HG03097 (cell line): ENCODE results near the gene SLC16A13.
"Not testable (repeated sequence)": the region's sequence is repeated elsewhere in the genome, so short reads cannot be mapped to it uniquely, and the experiment has no call there.

Experiments
- ATAC-seq: cut with Tn5 transposase; IDR thresholded peaks from one replicate; pipeline ENCODE4 v1.9.1; 2021; ENCODE audit not compliant: unreplicated experiment, low FRiP score

The SLC16A13 gene

GRCh38 chr17:7027335-7027734, 8.5 kb upstream of the SLC16A13 start:
- no peak for ATAC-seq

- ATAC-seq, result no peak
These were observed 6.7 kb upstream of the SLC16A13 start for GRCh38 chr17:7029096-7029495.

GRCh38 chr17:7029659-7030058, 6.2 kb upstream of the SLC16A13 start:
- ATAC-seq, result no peak

- ATAC-seq, result peak; percentile 18
These were observed 742 bp upstream of the SLC16A13 start for GRCh38 chr17:7034955-7035590.

GRCh38 chr17:7038025-7038862, 2.4 kb downstream of the SLC16A13 start:
- no peak for ATAC-seq

GRCh38 chr17:7039832-7040231, 4.0 kb downstream of the SLC16A13 start:
- no peak for ATAC-seq

GRCh38 chr17:7041607-7042500, 6.0 kb downstream of the SLC16A13 start:
- ATAC-seq, result no peak

GRCh38 chr17:7042501-7043181, 6.8 kb downstream of the SLC16A13 start:
- ATAC-seq, result no peak

GRCh38 chr17:7043182-7043496, 7.3 kb downstream of the SLC16A13 start:
- no peak for ATAC-seq

- no peak for ATAC-seq
These were observed 7.8 kb downstream of the SLC16A13 start, which contains the start of gene SLC16A11 for GRCh38 chr17:7043497-7044198. SLC16A11 (minus strand) TSS chr17:7044092; CDS start chr17:7043513, 579 bp downstream.

- no peak for ATAC-seq
These were observed 9.8 kb downstream of the SLC16A13 start for GRCh38 chr17:7045492-7046126.

- no peak for ATAC-seq
These were observed 10.4 kb downstream of the SLC16A13 start for GRCh38 chr17:7046127-7046724.

GRCh38 chr17:7046725-7047397, 11.0 kb downstream of the SLC16A13 start:
- not testable (repeated sequence) for ATAC-seq

- no peak for ATAC-seq
These were observed 11.8 kb downstream of the SLC16A13 start for GRCh38 chr17:7047566-7047965.

GRCh38 chr17:7048968-7049367, 13.2 kb downstream of the SLC16A13 start:
- no peak for ATAC-seq

GRCh38 chr17:7050583-7050982, 14.8 kb downstream of the SLC16A13 start:
- not testable (repeated sequence) for ATAC-seq

GRCh38 chr17:7056386-7056785, 20.6 kb downstream of the SLC16A13 start:
- no peak for ATAC-seq

- ATAC-seq, result no peak
These were observed 23.1 kb downstream of the SLC16A13 start for GRCh38 chr17:7058831-7059447.
